Activated CD4-positive, alpha-beta T cell treated with anti-CD3 and anti-CD28 coated beads, Interleukin-2, amount 10 ng/mL, durations not matched to agents 7 days and 5 days (primary cell): Measurements from ENCODE around the gene CNGA2. TPM values are rescaled to one million over a fixed set of nuclear protein-coding genes. Genes with fewer than 3 reads are reported as not detected.

Experiments used
- CTCF ChIA-PET: fragments of 350-600 bp; sonication (Branson Sonifier 250); formaldehyde crosslinking; loops from one replicate; lab custom pipeline; 2021; ENCODE audit warnings: antibody characterized with exemption; lab: Charles Lee
- POLR2A ChIA-PET: fragments of 350-600 bp; sonication (Branson Sonifier 250); formaldehyde crosslinking; loops from one replicate; lab custom pipeline; 2021; ENCODE audit warnings: antibody characterized with exemption; lab: Charles Lee
- DNase-seq: peaks from one replicate; pipeline ENCODE4 v3.0.0-alpha.2; 2020
- H3K27ac Mint-ChIP-seq: one replicate; pipeline ENCODE4 v1.8.0; 2021; ENCODE audit warnings: mild to moderate bottlenecking, moderate library complexity, mixed read lengths
- H3K27me3 Mint-ChIP-seq: one replicate; pipeline ENCODE4 v1.8.0; 2021; ENCODE audit warnings: mixed read lengths
- H3K36me3 Mint-ChIP-seq: one replicate; pipeline ENCODE4 v1.8.0; 2021; ENCODE audit warnings: low read depth, mixed read lengths
- H3K4me1 Mint-ChIP-seq: one replicate; pipeline ENCODE4 v1.8.0; 2021; ENCODE audit warnings: mixed read lengths
- H3K4me3 Mint-ChIP-seq: one replicate; pipeline ENCODE4 v1.8.0; 2021; ENCODE audit warnings: mild to moderate bottlenecking, moderate library complexity, mixed read lengths
- H3K9me3 Mint-ChIP-seq: one replicate; pipeline ENCODE4 v1.8.0; 2021; ENCODE audit warnings: mixed read lengths
- total RNA-seq, 2 experiments: library from RNA; stranded (reverse); gene quantifications; one replicate each; pipeline ENCODE4 v1.2.3, GENCODE V29; 2021

CNGA2 gene
- total RNA-seq, 2 experiments from 2014 or later = not detected

- no peaks in the 10 kb centered on the region for H3K4me1 Mint-ChIP-seq
- H3K4me3 Mint-ChIP-seq = no peak overlapping the region
- ChIA-PET CTCF (no interaction called here), POLR2A (no interaction called here)
- H3K27ac Mint-ChIP-seq = no peak overlapping the region
- H3K36me3 Mint-ChIP-seq = no peaks in the 10 kb centered on the region
- peaks cover 2% of the 10 kb centered on the region for H3K27me3 Mint-ChIP-seq
- no peaks in the 10 kb centered on the region for H3K9me3 Mint-ChIP-seq
- no peak for DNase-seq
These were observed 33.0 kb upstream of the CNGA2 start for GRCh38 chrX:151701531-151701930.

- DNase-seq = no peak
- Mint-ChIP-seq H3K27ac (no peak overlapping the region), H3K4me3 (no peak overlapping the region), H3K36me3 (no peaks in the 10 kb centered on the region), H3K27me3 (no peaks in the 10 kb centered on the region), H3K9me3 (no peaks in the 10 kb centered on the region), H3K4me1 (no peaks in the 10 kb centered on the region)
- ChIA-PET POLR2A (no interaction called here), CTCF (no interaction called here)
These were observed 32.4 kb upstream of the CNGA2 start for GRCh38 chrX:151702026-151702714.

GRCh38 chrX:151702741-151703340, 31.7 kb upstream of the CNGA2 start:
- CTCF ChIA-PET = interaction anchor here (0.6 kb wide), 1 partner anchor 1310 kb away, joined by 3 read pairs; no protein-coding TSS in a partner anchor
- Mint-ChIP-seq H3K36me3 (no peaks in the 10 kb centered on the region), H3K27ac (no peak overlapping the region), H3K4me3 (no peak overlapping the region), H3K4me1 (no peaks in the 10 kb centered on the region), H3K9me3 (no peaks in the 10 kb centered on the region), H3K27me3 (no peaks in the 10 kb centered on the region)
- POLR2A ChIA-PET = no interaction called here
- no peak for DNase-seq

GRCh38 chrX:151703487-151703886, 31.1 kb upstream of the CNGA2 start:
- Mint-ChIP-seq H3K9me3 (no peaks in the 10 kb centered on the region), H3K4me3 (no peak overlapping the region), H3K36me3 (no peaks in the 10 kb centered on the region), H3K4me1 (no peaks in the 10 kb centered on the region), H3K27ac (no peak overlapping the region), H3K27me3 (no peaks in the 10 kb centered on the region)
- CTCF ChIA-PET = interaction anchor here (0.6 kb wide), 1 partner anchor 1310 kb away, joined by 3 read pairs; no protein-coding TSS in a partner anchor
- POLR2A ChIA-PET = no interaction called here
- no peak for DNase-seq

GRCh38 chrX:151704041-151704663, 30.4 kb upstream of the CNGA2 start:
- DNase-seq = no peak
- Mint-ChIP-seq H3K4me1 (no peaks in the 10 kb centered on the region), H3K27ac (no peak overlapping the region), H3K9me3 (no peaks in the 10 kb centered on the region), H3K4me3 (no peak overlapping the region), H3K27me3 (no peaks in the 10 kb centered on the region), H3K36me3 (no peaks in the 10 kb centered on the region)
- CTCF ChIA-PET = no interaction called here
- POLR2A ChIA-PET = no interaction called here

GRCh38 chrX:151708821-151709220, 25.7 kb upstream of the CNGA2 start:
- POLR2A ChIA-PET = no interaction called here
- Mint-ChIP-seq H3K4me3 (no peak overlapping the region), H3K27me3 (no peaks in the 10 kb centered on the region), H3K27ac (no peak overlapping the region), H3K36me3 (no peaks in the 10 kb centered on the region), H3K9me3 (no peaks in the 10 kb centered on the region), H3K4me1 (no peaks in the 10 kb centered on the region)
- CTCF ChIA-PET = no interaction called here
- DNase-seq = no peak

GRCh38 chrX:151710457-151710856, 24.1 kb upstream of the CNGA2 start:
- no peaks in the 10 kb centered on the region for H3K36me3 Mint-ChIP-seq
- no peaks in the 10 kb centered on the region for H3K9me3 Mint-ChIP-seq
- DNase-seq = no peak
- no peaks in the 10 kb centered on the region for H3K4me1 Mint-ChIP-seq
- POLR2A ChIA-PET = no interaction called here
- no peak overlapping the region for H3K4me3 Mint-ChIP-seq
- CTCF ChIA-PET = interaction anchor here (0.5 kb wide), 1 partner anchor 12 kb away, joined by 3 read pairs; no protein-coding TSS in a partner anchor
- H3K27ac Mint-ChIP-seq = no peak overlapping the region
- H3K27me3 Mint-ChIP-seq = no peaks in the 10 kb centered on the region

GRCh38 chrX:151711154-151711553, 23.4 kb upstream of the CNGA2 start:
- no peak overlapping the region for H3K27ac Mint-ChIP-seq
- H3K27me3 Mint-ChIP-seq = no peaks in the 10 kb centered on the region
- ChIA-PET CTCF (no interaction called here), POLR2A (no interaction called here)
- H3K9me3 Mint-ChIP-seq = no peaks in the 10 kb centered on the region
- no peak overlapping the region for H3K4me3 Mint-ChIP-seq
- DNase-seq = no peak
- H3K4me1 Mint-ChIP-seq = no peaks in the 10 kb centered on the region
- H3K36me3 Mint-ChIP-seq = no peaks in the 10 kb centered on the region

- no peaks in the 10 kb centered on the region for H3K27me3 Mint-ChIP-seq
These were observed 22.8 kb upstream of the CNGA2 start for GRCh38 chrX:151711787-151712186.

GRCh38 chrX:151712253-151712652, 22.3 kb upstream of the CNGA2 start:
- Mint-ChIP-seq H3K27me3 (no peaks in the 10 kb centered on the region), H3K4me1 (no peaks in the 10 kb centered on the region), H3K4me3 (no peak overlapping the region), H3K36me3 (no peaks in the 10 kb centered on the region), H3K9me3 (no peaks in the 10 kb centered on the region), H3K27ac (no peak overlapping the region)
- POLR2A ChIA-PET = no interaction called here
- no peak for DNase-seq
- CTCF ChIA-PET = no interaction called here

More at GRCh38 chrX:151711787-151712186, 22.8 kb upstream of the CNGA2 start:
- no peak for DNase-seq
- Mint-ChIP-seq H3K4me3 (no peak overlapping the region), H3K4me1 (no peaks in the 10 kb centered on the region), H3K27ac (no peak overlapping the region), H3K9me3 (no peaks in the 10 kb centered on the region), H3K36me3 (no peaks in the 10 kb centered on the region)
- CTCF ChIA-PET = no interaction called here
- POLR2A ChIA-PET = no interaction called here

- no peaks in the 10 kb centered on the region for H3K9me3 Mint-ChIP-seq
- DNase-seq = no peak
- no peaks in the 10 kb centered on the region for H3K27me3 Mint-ChIP-seq
- no peaks in the 10 kb centered on the region for H3K4me1 Mint-ChIP-seq
- no peak overlapping the region for H3K4me3 Mint-ChIP-seq
- CTCF ChIA-PET = interaction anchor here (1.1 kb wide), 1 partner anchor 38 kb away, joined by 3 read pairs; no protein-coding TSS in a partner anchor
- H3K27ac Mint-ChIP-seq = no peak overlapping the region
- POLR2A ChIA-PET = no interaction called here
- H3K36me3 Mint-ChIP-seq = no peaks in the 10 kb centered on the region
These were observed 20.7 kb upstream of the CNGA2 start for GRCh38 chrX:151713849-151714248.

- ChIA-PET CTCF (no interaction called here), POLR2A (no interaction called here)
- Mint-ChIP-seq H3K36me3 (no peaks in the 10 kb centered on the region), H3K27me3 (no peaks in the 10 kb centered on the region), H3K4me1 (no peaks in the 10 kb centered on the region), H3K4me3 (no peak overlapping the region), H3K9me3 (no peaks in the 10 kb centered on the region), H3K27ac (no peak overlapping the region)
- DNase-seq = no peak
These were observed 20.2 kb upstream of the CNGA2 start for GRCh38 chrX:151714362-151714761.

GRCh38 chrX:151715752-151716151, 18.8 kb upstream of the CNGA2 start, which contains the start of gene FATE1:
FATE1 (plus strand) TSS chrX:151716035; CDS start chrX:151716120, 85 bp downstream.
- Mint-ChIP-seq H3K4me3 (no peak within 1 kb of the TSS), H3K27ac (no peak within 1 kb of the TSS), H3K4me1 (no peaks in the 10 kb centered on the region), H3K36me3 (no peaks in the 10 kb centered on the region), H3K9me3 (no peaks in the 10 kb centered on the region), H3K27me3 (no peaks in the 10 kb centered on the region)
- DNase-seq = no peak
- ChIA-PET CTCF (no interaction called here), POLR2A (no interaction called here)
